AG10803 (cell line): ENCODE data around the gene CERCAM.
A peak's percentile ranks its signal among the peaks of the same experiment; 100 is the strongest.

ENCODE experiments used
- DNase-seq: peaks from one replicate; pipeline ENCODE4 v3.0.0; 2010; ENCODE audit warnings: low read depth
- H3K4me3 ChIP-seq: 2 replicates; pipeline ENCODE4 v1.5.1; 2011; ENCODE audit warnings: mild to moderate bottlenecking, low read length, control low read depth
- CTCF ChIP-seq: conservative IDR thresholded peaks from 2 replicates; pipeline ENCODE4 v1.5.1; 2011; ENCODE audit warnings: mild to moderate bottlenecking, low read length, control low read depth, inconsistent platforms

The CERCAM gene

GRCh38 chr9:128420651-128421481 is at the start of gene CERCAM:
Gene CERCAM (plus strand): TSS chr9:128420857. CDS start chr9:128420878, 21 bp downstream.
- peak within 1 kb of the TSS; percentile 92 for H3K4me3 ChIP-seq
- TF ChIP-seq CTCF, result no peak; the same call in 1 of the 2 replicates
- peak; percentile 37 for DNase-seq

GRCh38 chr9:128371630-128372117 is 49.0 kb upstream of the CERCAM start:
- TF ChIP-seq CTCF, result 0 out of 2 replicates have a peak, but pooled peaks have one; percentile 8
- DNase-seq, result no peak
- peak overlapping the region; percentile 99 for H3K4me3 ChIP-seq

- H3K4me3 ChIP-seq, result peak overlapping the region; percentile 99
- DNase-seq, result peak; percentile 25
- TF ChIP-seq CTCF, result no peak
These were observed 48.4 kb upstream of the CERCAM start for GRCh38 chr9:128372188-128372641.

- H3K4me3 ChIP-seq, result peak overlapping the region; percentile 4
- no peak for DNase-seq
- TF ChIP-seq CTCF, result no peak
These were observed 47.9 kb upstream of the CERCAM start for GRCh38 chr9:128372784-128373183.

- no peak for TF ChIP-seq CTCF
- no peak for DNase-seq
- no peak overlapping the region for H3K4me3 ChIP-seq
These were observed 46.4 kb upstream of the CERCAM start for GRCh38 chr9:128374221-128374675.

- H3K4me3 ChIP-seq, result no peak overlapping the region
- DNase-seq, result no peak
- TF ChIP-seq CTCF, result no peak
These were observed 44.8 kb upstream of the CERCAM start for GRCh38 chr9:128375865-128376264.

GRCh38 chr9:128382261-128382660 is 38.4 kb upstream of the CERCAM start:
- no peak overlapping the region for H3K4me3 ChIP-seq
- TF ChIP-seq CTCF, result no peak
- DNase-seq, result no peak
